ENCODE results near the gene DSTN.

The DSTN gene

DNA sequence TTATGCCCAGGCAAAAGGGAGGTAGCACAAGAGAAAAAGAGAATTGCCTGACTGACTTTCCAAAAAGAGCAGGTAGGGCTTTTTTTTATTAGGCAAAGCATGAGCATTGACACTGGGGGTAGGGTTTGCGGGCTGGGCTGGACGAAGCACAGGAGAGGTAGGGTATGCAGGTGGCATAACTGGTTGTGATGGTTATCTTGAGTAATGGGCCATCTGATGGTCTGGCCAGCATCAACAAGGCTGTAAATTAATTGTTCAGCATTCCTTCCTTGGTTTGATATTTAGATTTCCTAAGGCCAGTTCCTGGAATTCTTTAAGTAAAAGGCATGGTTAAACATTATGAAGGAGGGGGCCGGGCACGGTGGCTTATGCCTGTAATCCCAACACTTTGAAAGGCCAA lies 24.7 kb upstream of the DSTN start:
- TF ChIP-seq SNAI2 (CRISPR knock-in tag; IDR thresholded peaks at IDR 0.05) = peak; percentile 89
- no peak for TF ChIP-seq OSR1 (CRISPR knock-in tag; IDR thresholded peaks at IDR 0.05)
- peak; percentile 90 for TF ChIP-seq GLIS3 (CRISPR knock-in tag; IDR thresholded peaks at IDR 0.05)
- TF ChIP-seq, protein P1, sequence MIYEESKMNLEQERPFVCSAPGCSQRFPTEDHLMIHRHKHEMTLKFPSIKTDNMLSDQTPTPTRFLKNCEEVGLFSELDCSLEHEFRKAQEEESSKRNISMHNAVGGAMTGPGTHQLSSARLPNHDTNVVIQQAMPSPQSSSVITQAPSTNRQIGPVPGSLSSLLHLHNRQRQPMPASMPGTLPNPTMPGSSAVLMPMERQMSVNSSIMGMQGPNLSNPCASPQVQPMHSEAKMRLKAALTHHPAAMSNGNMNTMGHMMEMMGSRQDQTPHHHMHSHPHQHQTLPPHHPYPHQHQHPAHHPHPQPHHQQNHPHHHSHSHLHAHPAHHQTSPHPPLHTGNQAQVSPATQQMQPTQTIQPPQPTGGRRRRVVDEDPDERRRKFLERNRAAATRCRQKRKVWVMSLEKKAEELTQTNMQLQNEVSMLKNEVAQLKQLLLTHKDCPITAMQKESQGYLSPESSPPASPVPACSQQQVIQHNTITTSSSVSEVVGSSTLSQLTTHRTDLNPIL (CRISPR knock-in tag; IDR thresholded peaks at IDR 0.05; ENCODE audit: low read depth) = peak; percentile 77; the same call in 1 of the 2 replicates
- no peak for TF ChIP-seq ZFP3 (CRISPR knock-in tag; IDR thresholded peaks at IDR 0.05)
- TF ChIP-seq ESRRG (CRISPR knock-in tag; IDR thresholded peaks at IDR 0.05) = 0 out of 2 replicates have a peak, but pooled peaks have one; percentile 63
- TF ChIP-seq, protein P2, sequence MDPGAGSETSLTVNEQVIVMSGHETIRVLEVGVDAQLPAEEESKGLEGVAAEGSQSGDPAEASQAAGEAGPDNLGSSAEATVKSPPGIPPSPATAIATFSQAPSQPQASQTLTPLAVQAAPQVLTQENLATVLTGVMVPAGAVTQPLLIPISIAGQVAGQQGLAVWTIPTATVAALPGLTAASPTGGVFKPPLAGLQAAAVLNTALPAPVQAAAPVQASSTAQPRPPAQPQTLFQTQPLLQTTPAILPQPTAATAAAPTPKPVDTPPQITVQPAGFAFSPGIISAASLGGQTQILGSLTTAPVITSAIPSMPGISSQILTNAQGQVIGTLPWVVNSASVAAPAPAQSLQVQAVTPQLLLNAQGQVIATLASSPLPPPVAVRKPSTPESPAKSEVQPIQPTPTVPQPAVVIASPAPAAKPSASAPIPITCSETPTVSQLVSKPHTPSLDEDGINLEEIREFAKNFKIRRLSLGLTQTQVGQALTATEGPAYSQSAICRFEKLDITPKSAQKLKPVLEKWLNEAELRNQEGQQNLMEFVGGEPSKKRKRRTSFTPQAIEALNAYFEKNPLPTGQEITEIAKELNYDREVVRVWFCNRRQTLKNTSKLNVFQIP (CRISPR knock-in tag; IDR thresholded peaks at IDR 0.05; ENCODE audit: borderline replicate concordance, low read depth) = no peak
- TF ChIP-seq ZNF70 (CRISPR knock-in tag; IDR thresholded peaks at IDR 0.05) = no peak
- TF ChIP-seq ZNF565 (CRISPR knock-in tag; conservative IDR thresholded peaks at IDR 0.05; ENCODE audit: low read depth) = no peak
- TF ChIP-seq BACH2 (CRISPR knock-in tag; IDR thresholded peaks at IDR 0.05; ENCODE audit: borderline replicate concordance) = no peak
- TF ChIP-seq ISL1 (CRISPR knock-in tag; IDR thresholded peaks at IDR 0.05) = peak; percentile 92
- TF ChIP-seq ZNF8 (CRISPR knock-in tag; IDR thresholded peaks at IDR 0.05) = 0 out of 2 replicates have a peak, but pooled peaks have one; percentile 9
- TF ChIP-seq TOX (CRISPR knock-in tag; IDR thresholded peaks at IDR 0.05; ENCODE audit: borderline replicate concordance) = no peak
- TF ChIP-seq TSHZ2 (CRISPR knock-in tag; IDR thresholded peaks at IDR 0.05) = peak; percentile 80
- no peak for TF ChIP-seq ZFP30 (CRISPR knock-in tag; IDR thresholded peaks at IDR 0.05)
- TF ChIP-seq, protein P3, sequence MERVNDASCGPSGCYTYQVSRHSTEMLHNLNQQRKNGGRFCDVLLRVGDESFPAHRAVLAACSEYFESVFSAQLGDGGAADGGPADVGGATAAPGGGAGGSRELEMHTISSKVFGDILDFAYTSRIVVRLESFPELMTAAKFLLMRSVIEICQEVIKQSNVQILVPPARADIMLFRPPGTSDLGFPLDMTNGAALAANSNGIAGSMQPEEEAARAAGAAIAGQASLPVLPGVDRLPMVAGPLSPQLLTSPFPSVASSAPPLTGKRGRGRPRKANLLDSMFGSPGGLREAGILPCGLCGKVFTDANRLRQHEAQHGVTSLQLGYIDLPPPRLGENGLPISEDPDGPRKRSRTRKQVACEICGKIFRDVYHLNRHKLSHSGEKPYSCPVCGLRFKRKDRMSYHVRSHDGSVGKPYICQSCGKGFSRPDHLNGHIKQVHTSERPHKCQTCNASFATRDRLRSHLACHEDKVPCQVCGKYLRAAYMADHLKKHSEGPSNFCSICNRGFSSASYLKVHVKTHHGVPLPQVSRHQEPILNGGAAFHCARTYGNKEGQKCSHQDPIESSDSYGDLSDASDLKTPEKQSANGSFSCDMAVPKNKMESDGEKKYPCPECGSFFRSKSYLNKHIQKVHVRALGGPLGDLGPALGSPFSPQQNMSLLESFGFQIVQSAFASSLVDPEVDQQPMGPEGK (CRISPR knock-in tag; IDR thresholded peaks at IDR 0.05; ENCODE audit: borderline replicate concordance) = no peak
- no peak for TF ChIP-seq PPARA (CRISPR knock-in tag; IDR thresholded peaks at IDR 0.05; ENCODE audit: borderline replicate concordance)
- TF ChIP-seq TCF4 (CRISPR knock-in tag; IDR thresholded peaks at IDR 0.05; ENCODE audit: borderline replicate concordance) = peak; percentile 88
- TF ChIP-seq ZC3H10 (CRISPR knock-in tag; IDR thresholded peaks at IDR 0.05) = no peak
- TF ChIP-seq ARNTL (CRISPR knock-in tag; IDR thresholded peaks at IDR 0.05; ENCODE audit: borderline replicate concordance, low read depth) = no peak
- 0 out of 2 replicates have a peak, but pooled peaks have one; percentile 50 for TF ChIP-seq CSDC2 (CRISPR knock-in tag; IDR thresholded peaks at IDR 0.05)
- no peak for TF ChIP-seq RARB (CRISPR knock-in tag; IDR thresholded peaks at IDR 0.05)
- peak; percentile 61; the same call in 1 of the 2 replicates for TF ChIP-seq CSRNP3 (CRISPR knock-in tag; IDR thresholded peaks at IDR 0.05)

DNA sequence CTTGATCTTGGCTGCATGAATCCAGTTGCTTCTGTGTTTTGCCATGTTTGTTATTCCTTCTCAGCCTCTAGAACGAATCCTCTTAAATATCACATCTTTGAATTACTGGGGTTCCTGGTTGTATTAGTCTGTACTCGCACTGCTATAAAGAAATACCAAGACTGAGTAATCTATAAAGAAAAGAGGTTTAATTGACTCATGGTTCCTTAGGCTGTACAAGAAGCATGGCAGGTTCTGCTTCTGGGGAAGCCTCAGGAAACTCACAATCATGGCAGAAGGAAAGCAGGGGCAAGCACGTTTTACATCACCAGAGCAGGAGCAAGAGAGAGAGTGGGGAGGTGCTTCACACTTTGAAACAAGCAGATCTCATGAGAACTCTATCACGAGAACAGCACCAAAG lies 20.7 kb upstream of the DSTN start:
- ATAC-seq = no peak
- no peak for TF ChIP-seq TSHZ2 (CRISPR knock-in tag; IDR thresholded peaks at IDR 0.05)
- no peak for TF ChIP-seq SNAI2 (CRISPR knock-in tag; IDR thresholded peaks at IDR 0.05)
- no peak for TF ChIP-seq ZNF565 (CRISPR knock-in tag; conservative IDR thresholded peaks at IDR 0.05; ENCODE audit: low read depth)
- TF ChIP-seq GLIS3 (CRISPR knock-in tag; IDR thresholded peaks at IDR 0.05) = no peak
- TF ChIP-seq BACH2 (CRISPR knock-in tag; IDR thresholded peaks at IDR 0.05; ENCODE audit: borderline replicate concordance) = no peak
- no peak for TF ChIP-seq RARB (CRISPR knock-in tag; IDR thresholded peaks at IDR 0.05)
- no peak for TF ChIP-seq CSRNP3 (CRISPR knock-in tag; IDR thresholded peaks at IDR 0.05)
- TF ChIP-seq, protein P3 (CRISPR knock-in tag; IDR thresholded peaks at IDR 0.05; ENCODE audit: borderline replicate concordance) = no peak
- no peak for TF ChIP-seq ISL1 (CRISPR knock-in tag; IDR thresholded peaks at IDR 0.05)
- no peak for TF ChIP-seq ZFP30 (CRISPR knock-in tag; IDR thresholded peaks at IDR 0.05)

More for the DNA sequence above, 24.7 kb upstream of the DSTN start:
- ATAC-seq = peak; percentile 14; the same call in 2 of the 3 replicates
